Measurements from ENCODE around the gene B3GNT3.
A peak's percentile ranks its signal among the peaks of the same experiment; 100 is the strongest.

DNA sequence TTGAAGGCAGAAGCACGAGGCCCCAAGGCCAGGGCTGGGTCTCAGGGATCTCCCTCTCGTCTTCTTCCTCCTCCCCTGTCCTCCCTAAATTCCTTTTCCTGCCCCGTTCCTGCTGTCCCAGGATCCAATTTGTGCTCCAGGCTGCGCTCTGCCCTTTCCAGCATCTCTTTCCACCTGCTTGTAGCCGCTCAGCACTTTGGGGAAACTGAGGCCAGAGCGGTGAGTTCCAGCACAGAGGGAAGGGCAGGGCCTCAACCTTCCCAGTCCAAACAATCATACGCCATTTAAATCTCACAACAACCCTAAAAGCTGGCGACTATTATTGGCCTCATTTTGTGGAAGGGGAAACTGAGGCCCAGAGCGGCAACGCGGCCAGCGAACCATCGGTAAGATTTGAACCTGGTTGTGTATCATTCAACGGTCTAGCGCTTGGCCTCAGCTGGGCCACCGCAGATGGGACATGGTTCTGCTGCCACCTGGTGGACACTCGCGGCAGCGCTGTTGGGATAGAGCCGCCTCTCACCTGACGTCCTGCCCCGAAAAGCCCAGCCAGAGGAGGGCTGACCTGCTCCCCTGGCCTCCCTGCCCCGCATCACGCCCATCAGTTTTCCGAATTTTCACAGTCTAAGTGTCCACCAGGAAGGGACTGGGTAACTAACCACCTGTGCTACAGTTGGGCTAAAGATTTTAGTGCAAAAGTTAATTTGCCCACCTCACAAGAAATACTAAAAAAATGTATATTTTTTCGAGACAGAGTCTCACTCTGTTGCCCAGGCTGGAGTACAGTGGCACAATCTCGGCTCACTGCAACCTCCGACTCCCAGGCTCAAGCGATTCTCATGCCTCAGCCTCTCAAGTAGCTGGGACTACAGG lies 60.6 kb downstream of the B3GNT3 start:
- TF ChIP-seq RORA (CRISPR knock-in tag; IDR thresholded peaks at IDR 0.05) (no peak), ZNF839 (CRISPR knock-in tag; IDR thresholded peaks at IDR 0.05; ENCODE audit: borderline replicate concordance) (no peak), EP300 (IDR thresholded peaks at IDR 0.05; ENCODE audit: low read depth in 2 of 2, low read length in 2 of 2) (no peak), EP300 (CRISPR knock-in tag; IDR thresholded peaks at IDR 0.05; ENCODE audit: borderline replicate concordance) (no peak), POLR2AphosphoS5 (IDR thresholded peaks at IDR 0.05; ENCODE audit: low read depth, low read length) (no peak), CHD2 (IDR thresholded peaks at IDR 0.05; ENCODE audit: low read depth, low read length) (no peak), ZNF432 (CRISPR knock-in tag; IDR thresholded peaks at IDR 0.05; ENCODE audit: borderline replicate concordance) (no peak)
- TF ChIP-seq, protein P1, sequence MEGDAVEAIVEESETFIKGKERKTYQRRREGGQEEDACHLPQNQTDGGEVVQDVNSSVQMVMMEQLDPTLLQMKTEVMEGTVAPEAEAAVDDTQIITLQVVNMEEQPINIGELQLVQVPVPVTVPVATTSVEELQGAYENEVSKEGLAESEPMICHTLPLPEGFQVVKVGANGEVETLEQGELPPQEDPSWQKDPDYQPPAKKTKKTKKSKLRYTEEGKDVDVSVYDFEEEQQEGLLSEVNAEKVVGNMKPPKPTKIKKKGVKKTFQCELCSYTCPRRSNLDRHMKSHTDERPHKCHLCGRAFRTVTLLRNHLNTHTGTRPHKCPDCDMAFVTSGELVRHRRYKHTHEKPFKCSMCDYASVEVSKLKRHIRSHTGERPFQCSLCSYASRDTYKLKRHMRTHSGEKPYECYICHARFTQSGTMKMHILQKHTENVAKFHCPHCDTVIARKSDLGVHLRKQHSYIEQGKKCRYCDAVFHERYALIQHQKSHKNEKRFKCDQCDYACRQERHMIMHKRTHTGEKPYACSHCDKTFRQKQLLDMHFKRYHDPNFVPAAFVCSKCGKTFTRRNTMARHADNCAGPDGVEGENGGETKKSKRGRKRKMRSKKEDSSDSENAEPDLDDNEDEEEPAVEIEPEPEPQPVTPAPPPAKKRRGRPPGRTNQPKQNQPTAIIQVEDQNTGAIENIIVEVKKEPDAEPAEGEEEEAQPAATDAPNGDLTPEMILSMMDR (CRISPR knock-in tag; IDR thresholded peaks at IDR 0.05), result peak; percentile 97

Measured in HepG2 (cell line).